Keratinocyte (primary cell): ENCODE measurements around the gene OSBPL10. TPM values are rescaled to one million over a fixed set of nuclear protein-coding genes. Genes with fewer than 3 reads are reported as not detected.

Source experiments
- DNase-seq: peaks from one replicate; pipeline ENCODE4 v3.0.0-alpha.2; 2011; ENCODE audit warnings: low read depth, missing footprints, low spot score
- FAIRE-seq: peaks from 2 replicates; lab custom pipeline; 2011; peaks lifted over from hg19 to GRCh38; lab: Jason Lieb, UNC
- H2AFZ ChIP-seq: 2 replicates; pipeline ENCODE4 v1.6.0; 2012; ENCODE audit warnings: low read length, control low read depth, inconsistent platforms; ENCODE audit not compliant: control insufficient read depth
- H3K27ac ChIP-seq: 2 replicates; pipeline ENCODE4 v1.5.1; 2011; ENCODE audit warnings: low read length; ENCODE audit not compliant: control insufficient read depth, insufficient read depth
- H3K27me3 ChIP-seq: 3 replicates; pipeline ENCODE4 v1.6.0; 2011; ENCODE audit warnings: low read length; ENCODE audit not compliant: control insufficient read depth, insufficient read depth; ENCODE audit errors: extremely low read depth
- H3K36me3 ChIP-seq, 2 experiments: 2 replicates in 1 of 2; 3 replicates in 1 of 2; pipeline ENCODE4 v1.5.1; 2011; ENCODE audit warnings: low read length in 2 of 2, mild to moderate bottlenecking in 1 of 2; ENCODE audit not compliant: control insufficient read depth in 2 of 2, insufficient read depth in 2 of 2; ENCODE audit errors: extremely low read depth in 1 of 2
- H3K4me1 ChIP-seq: 3 replicates; pipeline ENCODE4 v1.5.1; 2011; ENCODE audit warnings: low read length; ENCODE audit not compliant: control insufficient read depth, insufficient read depth; ENCODE audit errors: extremely low read depth
- H3K4me2 ChIP-seq: 3 replicates; pipeline ENCODE4 v1.6.0; 2011; ENCODE audit warnings: low read depth, low read length; ENCODE audit not compliant: control insufficient read depth, insufficient read depth; ENCODE audit errors: extremely low read depth
- H3K4me3 ChIP-seq, 3 experiments: fragments of 200-600 bp in 1 of 3; sonication (generic) in 1 of 3; 2 replicates in 2 of 3; 3 replicates in 1 of 3; pipeline ENCODE4 v1.5.1; 2011 to 2016; ENCODE audit warnings: low read length in 3 of 3, mild to moderate bottlenecking in 3 of 3, control low read depth in 2 of 3, inconsistent platforms in 1 of 3, low read depth in 1 of 3, mixed read lengths in 1 of 3, mixed run types in 1 of 3, moderate library complexity in 1 of 3; ENCODE audit not compliant: control insufficient read depth in 2 of 3, insufficient read depth in 2 of 3; ENCODE audit errors: extremely low read depth in 1 of 3
- H3K79me2 ChIP-seq: 2 replicates; pipeline ENCODE4 v1.6.0; 2012; ENCODE audit warnings: low read length; ENCODE audit not compliant: control insufficient read depth, insufficient read depth
- H3K9ac ChIP-seq: 3 replicates; pipeline ENCODE4 v1.6.0; 2011; ENCODE audit warnings: low read length; ENCODE audit not compliant: control insufficient read depth, insufficient read depth; ENCODE audit errors: extremely low read depth
- H3K9me1 ChIP-seq: 3 replicates; pipeline ENCODE4 v1.6.0; 2011; ENCODE audit warnings: low read length; ENCODE audit not compliant: control insufficient read depth, insufficient read depth; ENCODE audit errors: extremely low read depth
- H3K9me3 ChIP-seq: 2 replicates; pipeline ENCODE4 v1.5.1; 2012; ENCODE audit warnings: low read depth, low read length; ENCODE audit not compliant: control insufficient read depth
- H4K20me1 ChIP-seq: 3 replicates; pipeline ENCODE4 v1.6.0; 2011; ENCODE audit warnings: low read length; ENCODE audit not compliant: control insufficient read depth, insufficient read depth; ENCODE audit errors: extremely low read depth
- EZH2 ChIP-seq: IDR thresholded peaks from one replicate; pipeline ENCODE4 v1.6.1; 2012; ENCODE audit warnings: inconsistent platforms, mild to moderate bottlenecking, low read length, moderate library complexity
- dilution Hi-C: fragments of 300-500 bp; cut with MboI; formaldehyde crosslinking; loops from one replicate; pipeline ENCODE4 v1.7.0; 2020; ENCODE audit warnings: low sequenced_read_pairs; ENCODE audit not compliant: extremely low pct_ligation_motif_present
- polyA minus RNA-seq, 3 experiments: library from RNA; depleted of rRNA, polyadenylated mRNA; stranded (reverse); fragments of >200 nt; gene quantifications; 1 replicate in 1 of 3; 2 replicates in 1 of 3; 3 replicates in 1 of 3; pipeline ENCODE4 v1.2.3, GENCODE V29; 2011
- polyA plus RNA-seq, 5 experiments: library from polyadenylated mRNA; depleted of rRNA in 3 of 5; stranded (reverse) in 3 of 5; stranded (forward) in 1 of 5; unstranded in 1 of 5; fragments of >200 nt; gene quantifications; 1 replicate in 1 of 5; 2 replicates in 3 of 5; 3 replicates in 1 of 5; pipeline versions ENCODE4 v1.2.1 to v1.2.3, GENCODE V29; 2011 to 2012; ENCODE audit warnings: missing spikeins in 2 of 5, low read depth in 1 of 5, low replicate concordance in 1 of 5
- TF ChIP-seq, protein P1 (sequence below), 3 experiments: IDR thresholded peaks in 1 of 3; conservative IDR thresholded peaks in 1 of 3; optimal IDR thresholded peaks in 1 of 3; 2 replicates in 2 of 3; 3 replicates in 1 of 3; pipeline versions ENCODE3 to v1.5.1; 2011; ENCODE audit warnings: low read length in 3 of 3, mild to moderate bottlenecking in 3 of 3, moderate library complexity in 2 of 3, control low read depth in 1 of 3, inconsistent platforms in 1 of 3; ENCODE audit not compliant: insufficient read depth in 2 of 3; ENCODE audit errors: extremely low read depth in 1 of 3

Gene OSBPL10, protein sequence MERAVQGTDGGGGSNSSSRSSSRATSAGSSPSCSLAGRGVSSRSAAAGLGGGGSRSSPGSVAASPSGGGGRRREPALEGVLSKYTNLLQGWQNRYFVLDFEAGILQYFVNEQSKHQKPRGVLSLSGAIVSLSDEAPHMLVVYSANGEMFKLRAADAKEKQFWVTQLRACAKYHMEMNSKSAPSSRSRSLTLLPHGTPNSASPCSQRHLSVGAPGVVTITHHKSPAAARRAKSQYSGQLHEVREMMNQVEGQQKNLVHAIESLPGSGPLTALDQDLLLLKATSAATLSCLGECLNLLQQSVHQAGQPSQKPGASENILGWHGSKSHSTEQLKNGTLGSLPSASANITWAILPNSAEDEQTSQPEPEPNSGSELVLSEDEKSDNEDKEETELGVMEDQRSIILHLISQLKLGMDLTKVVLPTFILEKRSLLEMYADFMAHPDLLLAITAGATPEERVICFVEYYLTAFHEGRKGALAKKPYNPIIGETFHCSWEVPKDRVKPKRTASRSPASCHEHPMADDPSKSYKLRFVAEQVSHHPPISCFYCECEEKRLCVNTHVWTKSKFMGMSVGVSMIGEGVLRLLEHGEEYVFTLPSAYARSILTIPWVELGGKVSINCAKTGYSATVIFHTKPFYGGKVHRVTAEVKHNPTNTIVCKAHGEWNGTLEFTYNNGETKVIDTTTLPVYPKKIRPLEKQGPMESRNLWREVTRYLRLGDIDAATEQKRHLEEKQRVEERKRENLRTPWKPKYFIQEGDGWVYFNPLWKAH
- 42.6 to 78.1 TPM (median 50.1 TPM) in 3 replicates for polyA plus RNA-seq
- polyA plus RNA-seq (2011; ENCODE audit: low read depth), result 14.4 TPM
- polyA plus RNA-seq (2011; cell fraction: cytosol; rRNA removed), result 68.5 and 68.9 TPM in 2 replicates
- polyA plus RNA-seq (2011; cell fraction: nucleus; rRNA removed), result 82.4 and 92.0 TPM in 2 replicates
- polyA plus RNA-seq (2012; ENCODE audit: low replicate concordance), result 27.0 and 67.6 TPM in 2 replicates
- 88.3 to 141 TPM (median 103 TPM) in 3 replicates for polyA minus RNA-seq
- 59.1 TPM for polyA minus RNA-seq (2011; cell fraction: cytosol; rRNA and poly(A)+ RNA removed)
- polyA minus RNA-seq (2011; cell fraction: nucleus; rRNA and poly(A)+ RNA removed), result 59.5 and 153 TPM in 2 replicates

DNA sequence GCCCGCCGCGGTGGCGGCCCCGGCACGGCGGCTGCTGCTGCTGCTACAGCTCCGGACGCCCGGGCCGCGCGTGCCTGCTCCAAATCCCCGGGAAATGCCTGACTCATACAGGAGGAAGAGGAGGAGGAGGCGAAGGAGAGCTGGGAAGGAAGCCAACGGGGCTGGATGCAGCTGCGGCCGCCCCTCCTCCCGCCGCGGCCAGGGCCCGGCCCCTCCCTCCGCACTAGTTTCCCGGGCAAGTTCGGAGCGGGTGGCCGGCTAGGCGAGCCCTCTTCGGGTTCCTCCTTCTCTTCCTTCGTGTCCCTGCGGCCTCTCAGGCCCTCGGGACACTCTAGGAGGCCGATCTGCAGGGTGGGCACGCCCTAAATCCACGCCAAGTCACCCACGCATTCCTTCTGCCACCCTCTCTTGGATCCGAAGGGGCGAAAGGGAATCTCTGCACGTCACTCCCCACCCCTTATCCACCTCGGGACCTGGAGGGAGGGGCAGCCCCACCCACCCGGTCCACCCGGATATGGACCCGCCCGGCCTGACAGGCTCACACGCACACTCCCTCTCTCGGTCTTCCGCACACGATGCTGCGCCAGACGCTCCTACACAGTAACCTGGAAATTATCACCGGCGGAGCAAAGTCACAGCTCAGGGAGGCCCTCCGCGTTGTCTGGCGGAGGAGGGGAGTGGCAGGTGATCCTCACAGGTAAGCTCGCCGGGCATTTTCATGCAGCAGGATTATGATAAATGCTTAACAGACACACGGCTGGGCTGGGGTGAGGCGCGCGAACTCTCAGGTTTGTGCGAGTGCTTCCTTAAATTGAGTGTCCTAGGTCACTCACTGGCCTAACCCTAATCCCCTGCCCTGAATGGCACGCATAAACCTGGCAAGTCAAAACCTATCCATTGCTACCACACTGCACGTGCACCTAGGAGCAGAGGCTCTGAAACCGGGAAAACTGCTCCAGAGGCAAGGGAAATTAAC lies at the start of gene OSBPL10, which contains the start of gene ZNF860:
TSS of gene OSBPL10 (minus strand) at position 57 of the 976 bp plus-strand sequence. CDS start 83 bp downstream, outside the sequence.
TSS of gene ZNF860 (plus strand) at position 545 of the 976 bp plus-strand sequence. CDS start 7,330 bp downstream, outside the sequence.
- dilution Hi-C loops, result no loop called here
- Histone ChIP-seq H2AFZ (peak within 1 kb of the TSS; percentile 90), H4K20me1 (no peaks in the 10 kb centered on the region), H3K9me3 (no peaks in the 10 kb centered on the region), H3K9me1 (peaks cover 5% of the 10 kb centered on the region), H3K79me2 (peaks cover 70% of the 10 kb centered on the region), H3K36me3 (peaks cover 8 to 27% of the 10 kb centered on the region in 2 experiments), H3K4me3 (peak within 1 kb of the TSS; percentile 81 to 95 (median 94)), H3K9ac (peak within 1 kb of the TSS; percentile 84), H3K4me1 (peaks cover 43% of the 10 kb centered on the region), H3K27me3 (no peaks in the 10 kb centered on the region), H3K27ac (peak within 1 kb of the TSS; percentile 94), H3K4me2 (peak within 1 kb of the TSS; percentile 99)
- peak; percentile 66 for DNase-seq
- TF ChIP-seq, protein P1, sequence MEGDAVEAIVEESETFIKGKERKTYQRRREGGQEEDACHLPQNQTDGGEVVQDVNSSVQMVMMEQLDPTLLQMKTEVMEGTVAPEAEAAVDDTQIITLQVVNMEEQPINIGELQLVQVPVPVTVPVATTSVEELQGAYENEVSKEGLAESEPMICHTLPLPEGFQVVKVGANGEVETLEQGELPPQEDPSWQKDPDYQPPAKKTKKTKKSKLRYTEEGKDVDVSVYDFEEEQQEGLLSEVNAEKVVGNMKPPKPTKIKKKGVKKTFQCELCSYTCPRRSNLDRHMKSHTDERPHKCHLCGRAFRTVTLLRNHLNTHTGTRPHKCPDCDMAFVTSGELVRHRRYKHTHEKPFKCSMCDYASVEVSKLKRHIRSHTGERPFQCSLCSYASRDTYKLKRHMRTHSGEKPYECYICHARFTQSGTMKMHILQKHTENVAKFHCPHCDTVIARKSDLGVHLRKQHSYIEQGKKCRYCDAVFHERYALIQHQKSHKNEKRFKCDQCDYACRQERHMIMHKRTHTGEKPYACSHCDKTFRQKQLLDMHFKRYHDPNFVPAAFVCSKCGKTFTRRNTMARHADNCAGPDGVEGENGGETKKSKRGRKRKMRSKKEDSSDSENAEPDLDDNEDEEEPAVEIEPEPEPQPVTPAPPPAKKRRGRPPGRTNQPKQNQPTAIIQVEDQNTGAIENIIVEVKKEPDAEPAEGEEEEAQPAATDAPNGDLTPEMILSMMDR (optimal IDR thresholded peaks at IDR 0.05 in 1 of 3, IDR thresholded peaks at IDR 0.05 in 1 of 3, conservative IDR thresholded peaks at IDR 0.05 in 1 of 3; ENCODE audit: extremely low read depth in 1 of 3, insufficient read depth in 2 of 3, low read length in 3 of 3), result peak in 1 of 3 experiments; percentile 23
- TF ChIP-seq EZH2, result no peak
- FAIRE-seq, result peak; percentile 59

GRCh38 chr3:32026593-32026992 lies 45.5 kb upstream of the OSBPL10 start:
- Histone ChIP-seq H3K27me3 (no peaks in the 10 kb centered on the region), H3K9me1 (no peaks in the 10 kb centered on the region), H3K4me1 (no peaks in the 10 kb centered on the region), H3K9ac (no peak overlapping the region), H3K79me2 (no peaks in the 10 kb centered on the region), H4K20me1 (no peaks in the 10 kb centered on the region), H3K36me3 (no peaks in the 10 kb centered on the region), H3K27ac (no peak overlapping the region), H3K4me2 (no peak overlapping the region), H3K4me3 (no peak overlapping the region), H3K9me3 (no peaks in the 10 kb centered on the region), H2AFZ (no peak overlapping the region)
- TF ChIP-seq EZH2, result no peak
- TF ChIP-seq, protein P1 (optimal IDR thresholded peaks at IDR 0.05 in 1 of 3, IDR thresholded peaks at IDR 0.05 in 1 of 3, conservative IDR thresholded peaks at IDR 0.05 in 1 of 3; ENCODE audit: extremely low read depth in 1 of 3, insufficient read depth in 2 of 3, low read length in 3 of 3), result no peak
- dilution Hi-C loops, result no loop called here
- FAIRE-seq (no peak), DNase-seq (no peak)
